Frontal cortex (tissue), 4 donors: Measurements from ENCODE around the gene JPH4. TPM values are rescaled to one million over a fixed set of nuclear protein-coding genes. Genes with fewer than 3 reads are reported as not detected.

Experiments used
- DNase-seq, 2 donors: peaks; one replicate each; pipeline ENCODE4 v3.0.0; 2012; ENCODE audit warnings: low spot score in 2 of 2
- FAIRE-seq: peaks from 2 replicates; lab custom pipeline; 2012; peaks lifted over from hg19 to GRCh38; lab: Jason Lieb, UNC
- total RNA-seq: library from RNA; depleted of rRNA; stranded (reverse); fragments of >200 nt; gene quantifications from one replicate; pipeline ENCODE4 v1.2.3, GENCODE V29; 2014
- donor health status: control.
- donor health status: control.
- donor health status: control.

The JPH4 gene
- total RNA-seq, 1 donor from 2014 or later: 32.2 TPM

DNA sequence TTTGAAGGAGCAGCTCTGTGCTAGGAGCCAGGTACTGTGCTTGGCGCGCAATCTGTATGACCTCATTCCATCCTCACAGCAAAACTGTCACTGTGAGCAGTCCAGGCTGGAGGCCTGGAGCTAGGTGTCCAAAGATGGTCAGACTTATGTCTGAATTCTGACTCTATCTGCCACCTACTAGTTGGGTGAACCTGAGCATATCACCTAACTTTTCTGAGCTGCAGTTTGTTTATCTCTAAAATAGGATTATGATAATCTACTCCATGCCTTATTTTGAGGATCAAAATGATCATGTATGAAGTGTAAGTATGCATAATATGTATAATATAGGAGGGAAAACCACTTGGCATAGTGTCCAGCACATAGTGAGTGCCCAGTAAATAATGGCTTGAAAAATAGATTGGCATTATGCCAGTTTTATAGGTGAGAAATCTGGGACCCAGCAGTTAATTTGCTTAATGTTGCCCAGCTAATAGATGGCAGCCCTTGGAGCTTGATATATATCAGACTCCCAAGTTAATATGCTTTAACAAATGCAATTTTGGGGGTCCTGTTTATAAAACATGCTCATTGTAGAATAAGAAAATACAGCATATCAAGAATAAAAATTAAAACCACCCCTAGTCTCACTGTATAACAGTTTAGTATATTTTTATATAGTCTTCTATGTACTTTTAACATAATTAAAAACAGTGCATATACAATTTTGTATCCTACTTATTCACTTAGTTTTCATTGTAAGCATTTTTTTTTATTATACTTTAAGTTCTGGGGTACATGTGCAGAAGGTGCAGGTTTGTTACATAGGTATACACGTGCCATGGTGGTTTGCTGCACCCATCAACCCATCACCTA lies 4.5 kb upstream of the JPH4 start:
- no peak for FAIRE-seq
- peak in 1 of 2 donors; percentile 16 for DNase-seq

- FAIRE-seq: no peak
- DNase-seq: no peak
These were observed 2.3 kb upstream of the JPH4 start for GRCh38 chr14:23580948-23581281.

GRCh38 chr14:23580152-23580926 lies 1.7 kb upstream of the JPH4 start:
- DNase-seq (peak in 1 of 2 donors; percentile 6), FAIRE-seq (no peak)

DNA sequence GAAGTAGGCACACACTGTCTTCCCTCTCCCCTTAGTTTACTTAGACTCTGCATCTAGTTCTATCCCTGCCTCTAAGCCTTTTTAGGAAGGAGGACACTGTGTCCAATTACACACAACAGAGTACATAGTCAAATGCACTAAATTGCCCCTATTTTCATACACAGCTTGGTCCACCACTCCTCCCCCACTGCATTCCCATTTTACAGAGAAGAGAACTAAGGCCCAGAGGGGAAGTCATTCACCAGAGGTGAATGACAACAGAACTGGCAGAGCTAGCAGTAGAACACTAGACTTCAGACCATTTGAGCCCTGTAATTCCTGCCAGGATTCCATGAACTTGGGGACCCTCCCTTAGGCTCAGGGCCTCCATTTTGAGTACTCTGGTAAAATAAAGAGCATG lies 1.1 kb upstream of the JPH4 start:
- DNase-seq (peak; percentile 15 to 22), FAIRE-seq (no peak)

GRCh38 chr14:23579311-23579630 lies 681 bp upstream of the JPH4 start:
- FAIRE-seq: no peak
- DNase-seq: no peak

DNA sequence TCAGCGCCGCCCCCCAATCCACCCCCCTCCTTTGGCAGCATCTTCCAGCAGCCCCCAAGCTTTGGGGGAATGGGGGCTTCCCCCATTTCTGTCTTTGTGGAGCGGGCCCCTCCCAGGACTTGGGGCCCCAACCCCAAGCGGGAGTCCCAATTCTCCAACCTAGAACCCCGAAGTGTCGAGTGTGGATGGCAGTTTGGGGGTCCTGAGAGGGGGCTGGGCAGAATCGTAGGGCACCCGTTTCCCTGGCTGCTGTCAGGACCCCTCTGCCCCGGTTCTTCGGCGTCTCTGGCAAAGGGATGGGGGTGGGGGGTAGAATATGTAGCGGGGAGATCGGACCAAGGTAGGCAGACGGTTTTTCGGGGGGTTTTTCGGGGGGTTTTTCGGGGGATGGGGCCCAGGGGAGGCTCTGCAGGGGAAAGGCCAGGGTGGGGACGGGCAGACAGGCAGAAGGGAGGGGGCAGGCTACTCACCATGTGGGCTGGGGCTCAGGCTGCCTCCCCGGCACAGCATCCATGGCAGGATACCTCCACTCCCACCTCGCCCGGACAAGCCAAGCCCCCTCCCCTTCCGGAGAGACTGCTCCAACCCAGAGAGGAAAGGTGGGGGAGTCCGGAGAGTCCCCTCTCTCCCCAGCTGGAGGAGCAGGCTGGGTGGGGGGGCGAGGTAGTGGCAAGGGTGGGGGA lies 739 bp downstream of the JPH4 start:
- FAIRE-seq: no peak
- DNase-seq: peak; percentile 33 to 46

- DNase-seq (peak; percentile 60 to 62), FAIRE-seq (no peak)
These were observed 1.4 kb downstream of the JPH4 start for GRCh38 chr14:23577004-23577681.

- no peak for DNase-seq
- FAIRE-seq: no peak
These were observed 5.1 kb downstream of the JPH4 start for GRCh38 chr14:23573384-23574015.

- no peak for DNase-seq
- no peak for FAIRE-seq
These were observed 5.8 kb downstream of the JPH4 start for GRCh38 chr14:23572836-23573235.

DNA sequence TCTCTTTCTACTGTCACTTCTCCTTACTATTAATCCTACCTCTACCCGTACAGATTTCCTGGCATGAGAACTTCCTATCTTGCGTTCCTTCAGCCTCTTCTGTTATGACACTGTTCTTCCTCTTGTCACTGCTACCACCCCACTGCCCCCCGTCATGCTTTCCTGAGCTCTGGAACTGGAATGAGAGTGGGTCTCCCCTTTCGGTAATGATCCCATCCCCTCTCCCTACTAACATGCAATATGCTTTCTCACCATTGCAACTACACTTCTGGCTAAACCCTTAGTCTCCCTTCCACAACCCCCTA lies 6.1 kb downstream of the JPH4 start:
- no peak for FAIRE-seq
- DNase-seq: no peak

- FAIRE-seq (no peak), DNase-seq (no peak)
These were observed 6.7 kb downstream of the JPH4 start for GRCh38 chr14:23571701-23572523.

DNA sequence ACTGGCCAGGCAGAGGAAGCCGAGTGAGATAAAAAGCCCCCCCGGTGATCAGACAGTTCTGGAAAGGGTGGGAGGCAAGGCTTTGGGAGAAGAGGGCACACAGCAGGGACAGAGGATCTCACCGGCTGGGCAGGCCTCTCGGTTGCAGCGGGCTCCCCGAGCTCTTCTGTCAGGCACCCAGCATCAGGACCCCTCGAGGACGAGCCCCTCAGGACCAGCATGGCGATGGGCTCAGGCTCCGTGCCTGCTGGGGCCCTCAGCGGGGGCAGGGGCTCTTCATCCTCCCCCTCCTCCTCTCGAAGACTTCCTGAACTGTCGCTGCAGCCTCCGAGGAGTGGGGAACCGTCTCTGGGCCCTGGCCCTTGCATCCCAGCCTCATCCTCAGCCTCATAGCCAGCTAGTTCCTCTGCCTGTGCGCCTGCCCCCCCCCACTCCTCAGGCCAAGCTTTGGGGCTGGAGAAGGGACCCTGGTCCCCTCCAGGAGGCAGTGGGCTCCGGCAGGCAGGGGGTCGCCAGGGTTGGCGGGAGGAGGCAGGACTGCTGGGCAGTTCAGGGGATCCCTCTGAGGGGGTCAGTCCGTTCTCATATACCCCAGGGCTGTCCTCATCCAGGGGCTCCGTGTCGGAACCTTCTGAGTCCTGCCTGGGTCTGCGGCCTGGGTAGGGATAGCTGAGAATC lies 7.6 kb downstream of the JPH4 start:
- FAIRE-seq (no peak), DNase-seq (no peak)

GRCh38 chr14:23569443-23570151 lies 9.0 kb downstream of the JPH4 start:
- FAIRE-seq (no peak), DNase-seq (peak in 1 of 2 donors; percentile 56)

DNA sequence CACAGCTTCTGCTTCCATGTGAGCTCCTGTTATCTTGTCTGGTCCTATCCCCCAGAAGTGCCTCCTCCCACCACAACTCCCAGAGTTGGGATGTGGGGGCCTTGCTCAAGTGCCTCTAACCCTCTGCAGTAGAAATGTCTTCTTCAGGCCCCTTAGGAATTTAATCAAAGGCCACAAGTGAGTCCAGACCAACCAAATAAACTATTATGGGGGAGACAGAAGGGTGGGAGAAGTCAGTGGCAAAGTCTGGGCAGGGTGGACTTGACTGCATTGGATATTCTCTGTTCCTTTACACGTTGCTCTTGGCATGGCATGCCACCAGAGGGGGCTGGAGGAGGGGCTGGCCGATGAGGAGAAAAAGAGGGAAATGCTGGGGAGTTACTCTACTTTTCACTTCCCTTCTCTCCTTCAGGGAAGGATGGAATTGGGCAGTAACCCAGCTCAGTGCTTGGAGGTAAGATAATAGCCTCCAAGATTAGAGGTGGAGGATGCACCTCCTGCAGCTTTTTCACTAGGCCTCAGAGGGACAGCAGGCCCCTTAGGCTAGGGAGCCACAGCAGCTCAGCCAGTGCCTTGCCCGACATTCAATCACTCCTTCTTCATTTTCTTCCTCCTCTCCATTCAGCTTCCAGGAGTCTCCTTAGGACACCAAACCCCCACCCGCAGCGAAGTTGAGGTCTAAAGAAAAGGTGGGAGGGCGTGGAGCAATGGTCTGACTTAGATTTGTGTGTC lies 9.8 kb downstream of the JPH4 start:
- FAIRE-seq (no peak), DNase-seq (no peak)

DNA sequence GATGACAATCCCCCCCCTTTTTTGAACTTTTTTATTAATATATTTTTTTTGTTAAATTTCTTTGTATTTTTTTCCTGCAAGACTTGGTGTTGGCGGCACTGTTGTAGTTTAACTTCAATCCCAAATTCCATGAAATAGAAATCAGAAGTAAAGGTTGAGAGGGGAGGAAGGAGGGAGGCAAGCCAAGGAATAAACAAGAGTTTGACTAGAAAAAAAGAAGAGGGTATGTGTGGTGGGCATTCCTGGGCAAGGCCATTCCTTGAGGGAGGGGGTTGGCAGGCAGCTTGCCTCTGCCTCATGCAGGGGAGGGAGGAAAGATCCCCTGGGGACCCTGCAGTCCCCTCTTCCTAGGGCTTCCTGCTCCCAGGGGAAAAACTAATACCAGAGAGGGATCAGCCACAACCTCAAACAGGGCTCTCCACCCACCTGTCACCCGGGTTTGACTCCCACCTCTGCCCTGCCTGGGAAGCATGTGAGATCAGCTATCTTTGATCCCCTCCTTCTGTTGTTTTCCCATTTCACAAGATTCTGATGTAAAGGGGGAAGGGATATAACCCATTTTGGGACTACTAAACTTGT lies 10.5 kb downstream of the JPH4 start:
- FAIRE-seq (no peak), DNase-seq (no peak)

DNA sequence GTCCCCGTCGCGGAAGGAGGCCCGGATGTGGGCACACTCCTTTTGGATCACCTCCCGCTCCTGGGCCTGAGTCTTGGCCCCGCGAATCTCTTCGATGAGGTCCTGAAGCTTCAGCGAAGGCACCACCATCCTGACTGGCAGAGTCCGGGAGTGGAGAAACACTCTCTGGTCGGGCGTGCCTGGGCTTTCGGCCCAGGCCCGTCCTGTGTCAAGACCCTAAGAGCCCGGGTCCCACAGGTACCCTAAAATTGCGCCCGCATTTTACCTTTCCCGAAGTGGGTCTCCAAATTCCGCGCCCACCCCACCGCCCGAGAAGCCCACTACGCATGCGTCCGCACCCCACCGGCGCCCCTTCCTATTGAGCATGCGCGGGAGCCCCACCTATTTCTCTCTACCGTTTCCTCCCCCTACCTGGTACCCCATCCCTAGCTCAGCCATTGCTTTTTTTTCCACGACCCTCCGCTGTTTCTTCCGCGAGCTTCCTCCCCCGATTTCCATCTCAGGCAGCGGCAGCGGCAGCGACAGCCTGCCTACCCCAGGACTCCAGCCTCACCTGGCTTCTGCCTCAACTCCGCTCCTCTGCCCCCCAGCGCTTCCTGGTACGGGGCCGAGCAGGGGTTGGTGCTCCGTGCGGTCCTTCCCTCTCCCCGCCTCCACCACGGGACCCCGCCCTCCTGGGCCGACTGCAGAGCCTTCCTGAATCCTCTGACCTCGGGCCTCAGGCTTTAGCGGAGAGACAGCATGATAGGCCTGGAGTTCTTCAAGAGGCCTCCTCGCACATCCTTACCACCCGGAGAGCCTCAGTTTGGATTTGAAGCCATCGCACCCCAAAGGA lies 11.2 kb downstream of the JPH4 start, which contains the start of gene AP1G2:
TSS of gene AP1G2 (minus strand) at position 606 of the 835 bp plus-strand sequence. CDS start at position 129, 477 bp downstream.
- no peak for FAIRE-seq
- peak in 1 of 2 donors; percentile 67 for DNase-seq
